HG03378 (cell line): ENCODE measurements around the gene CEL.
A peak's percentile ranks its signal among the peaks of the same experiment; 100 is the strongest.
"Not testable (repeated sequence)": the region's sequence is repeated elsewhere in the genome, so short reads cannot be mapped to it uniquely, and the experiment has no call there.

Experiments used
- ATAC-seq: cut with Tn5 transposase; IDR thresholded peaks from one replicate; pipeline ENCODE4 v1.9.1; 2021; ENCODE audit warnings: mild to moderate bottlenecking, moderate library complexity; ENCODE audit not compliant: unreplicated experiment

The CEL gene

DNA sequence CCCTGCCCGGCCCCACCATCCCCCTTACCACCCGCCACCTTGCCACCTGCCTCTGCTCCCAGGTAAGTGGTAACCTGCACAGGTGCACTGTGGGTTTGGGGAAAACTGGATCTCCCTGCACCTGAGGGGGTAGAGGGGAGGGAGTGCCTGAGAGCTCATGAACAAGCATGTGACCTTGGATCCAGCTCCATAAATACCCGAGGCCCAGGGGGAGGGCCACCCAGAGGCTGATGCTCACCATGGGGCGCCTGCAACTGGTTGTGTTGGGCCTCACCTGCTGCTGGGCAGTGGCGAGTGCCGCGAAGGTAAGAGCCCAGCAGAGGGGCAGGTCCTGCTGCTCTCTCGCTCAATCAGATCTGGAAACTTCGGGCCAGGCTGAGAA lies at the start of gene CEL:
CEL (plus strand) TSS at position 218 of the 382 bp plus-strand sequence; CDS start at position 240, 22 bp downstream.
- ATAC-seq, result not testable (repeated sequence)

DNA sequence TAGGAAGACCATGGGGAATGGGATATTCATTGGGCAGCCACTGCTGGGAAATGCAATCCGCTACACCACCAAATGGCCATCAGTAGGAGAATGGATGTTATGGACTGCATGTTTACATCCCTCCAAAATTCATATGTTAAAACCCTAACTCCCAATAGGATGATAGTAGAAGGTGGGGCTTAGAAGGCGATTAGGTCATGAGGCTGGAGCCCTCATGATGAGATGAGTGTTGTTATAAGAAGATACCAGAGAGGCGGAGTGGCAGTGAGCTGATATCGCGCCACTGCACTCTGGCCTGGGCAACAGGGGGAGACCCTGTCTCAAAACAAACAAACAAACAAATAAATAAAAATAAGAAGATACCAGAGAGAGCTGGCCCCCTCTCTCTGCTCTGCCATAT lies 47.1 kb upstream of the CEL start:
- ATAC-seq, result no peak

DNA sequence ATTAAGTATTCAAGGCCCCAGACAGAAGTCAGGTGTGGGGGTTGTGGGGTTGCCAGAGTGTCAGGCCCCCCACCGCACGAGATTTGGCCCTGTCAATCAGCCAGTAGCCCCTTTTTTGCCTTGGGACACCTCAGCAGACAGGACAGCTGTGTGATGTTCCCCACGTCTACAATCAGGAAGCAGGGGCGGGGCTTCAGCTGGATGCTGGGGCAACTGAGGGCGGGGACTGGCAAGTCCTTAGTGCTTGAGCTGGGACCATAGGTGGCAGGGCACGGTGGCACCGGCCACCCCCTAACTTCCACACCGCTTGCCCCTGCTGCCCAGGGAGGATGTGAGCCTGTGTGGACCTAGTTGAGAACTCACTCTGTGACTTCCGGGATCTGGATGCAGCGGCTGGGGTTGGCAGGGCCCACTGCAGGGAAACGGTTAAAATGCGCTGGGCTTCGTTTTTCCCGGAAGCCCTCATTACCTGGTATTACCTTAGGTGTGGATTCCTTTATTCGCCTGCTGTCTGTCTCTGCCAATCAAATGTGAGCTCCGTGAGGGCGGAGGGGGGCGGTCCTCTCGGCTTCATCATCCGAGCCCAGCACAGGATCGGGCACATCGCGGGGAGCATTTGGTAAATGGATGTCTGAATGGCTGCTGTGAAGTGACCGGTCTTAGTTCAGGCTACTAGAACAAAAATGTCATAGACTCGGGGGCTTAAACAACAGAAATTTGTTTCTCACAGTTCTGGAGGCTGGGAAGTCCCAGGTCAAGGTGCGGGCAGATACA lies 38.5 kb upstream of the CEL start:
- no peak for ATAC-seq

DNA sequence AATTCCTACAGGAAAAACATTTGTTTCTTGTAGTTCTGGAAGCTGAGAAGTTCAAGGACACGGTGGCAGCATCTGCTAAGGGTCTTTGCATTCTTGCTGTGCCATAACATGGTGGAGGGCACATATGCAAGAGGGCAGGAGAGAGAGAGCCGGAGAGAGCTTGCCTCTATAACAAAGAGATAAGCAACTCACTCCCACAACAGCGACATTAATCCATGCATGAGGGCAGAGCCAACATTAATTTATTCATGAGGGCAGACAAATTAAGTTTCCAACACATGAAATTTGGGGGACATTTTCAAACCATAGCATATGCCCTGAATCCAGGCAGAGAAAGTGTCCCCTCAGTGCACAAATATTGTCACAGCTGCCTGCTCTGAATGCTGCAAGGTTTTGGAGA lies 35.4 kb upstream of the CEL start:
- no peak for ATAC-seq

DNA sequence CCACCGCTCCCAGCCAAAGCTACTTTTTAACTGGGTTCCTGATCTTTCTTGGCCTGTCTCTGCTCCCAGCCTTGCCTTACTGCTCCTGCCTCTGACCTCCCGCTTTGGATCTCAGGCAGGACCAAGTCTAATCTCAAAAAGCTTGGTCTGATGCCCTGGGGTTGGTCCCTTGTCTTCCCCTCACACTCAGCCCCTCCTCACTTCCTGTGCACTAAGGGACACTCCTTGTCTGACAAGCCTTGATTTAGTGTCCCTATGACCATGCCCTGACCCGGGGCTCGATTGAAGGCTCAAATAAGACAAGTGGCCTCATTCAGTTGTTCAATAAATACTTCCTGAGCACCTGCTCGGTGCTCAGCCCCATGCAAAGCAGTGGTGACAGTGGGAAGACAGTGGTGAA lies 34.6 kb upstream of the CEL start:
- ATAC-seq, result no peak

DNA sequence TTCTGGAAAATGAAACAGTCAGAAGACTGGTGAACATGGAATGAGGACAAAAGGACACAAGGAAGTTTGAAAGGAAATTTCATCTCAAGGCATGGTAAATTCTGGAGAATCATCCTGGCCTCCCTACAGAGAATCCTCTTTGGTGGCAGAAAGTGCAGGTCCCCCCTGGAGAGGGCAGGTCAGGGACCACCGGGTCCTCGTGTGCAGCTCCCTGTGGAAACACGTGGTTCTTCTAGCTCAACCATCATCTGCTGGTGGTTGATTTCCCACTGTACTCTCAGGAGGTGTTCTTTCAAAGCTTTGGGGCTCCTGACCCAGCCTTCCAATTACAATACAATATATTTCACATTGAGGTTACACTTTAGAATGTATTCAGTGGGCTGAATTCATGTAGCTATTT lies 33.6 kb upstream of the CEL start:
- ATAC-seq, result no peak

DNA sequence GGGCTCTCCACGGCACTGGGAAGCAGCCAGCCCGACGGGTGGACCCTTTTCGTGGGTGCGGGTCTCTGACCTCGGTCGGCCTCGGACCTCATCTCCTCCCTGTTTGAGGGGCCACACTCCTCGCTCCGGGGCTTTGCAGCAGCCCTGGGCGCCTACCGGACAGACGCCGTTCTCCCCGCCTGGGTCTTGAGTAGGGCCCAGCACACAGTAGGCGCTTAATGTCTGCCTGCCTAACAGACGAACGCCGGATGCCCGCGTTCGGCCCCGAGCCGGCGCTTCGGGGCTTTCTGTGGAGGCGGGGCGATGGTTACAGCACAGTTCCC lies 31.8 kb upstream of the CEL start:
- ATAC-seq, result no peak

DNA sequence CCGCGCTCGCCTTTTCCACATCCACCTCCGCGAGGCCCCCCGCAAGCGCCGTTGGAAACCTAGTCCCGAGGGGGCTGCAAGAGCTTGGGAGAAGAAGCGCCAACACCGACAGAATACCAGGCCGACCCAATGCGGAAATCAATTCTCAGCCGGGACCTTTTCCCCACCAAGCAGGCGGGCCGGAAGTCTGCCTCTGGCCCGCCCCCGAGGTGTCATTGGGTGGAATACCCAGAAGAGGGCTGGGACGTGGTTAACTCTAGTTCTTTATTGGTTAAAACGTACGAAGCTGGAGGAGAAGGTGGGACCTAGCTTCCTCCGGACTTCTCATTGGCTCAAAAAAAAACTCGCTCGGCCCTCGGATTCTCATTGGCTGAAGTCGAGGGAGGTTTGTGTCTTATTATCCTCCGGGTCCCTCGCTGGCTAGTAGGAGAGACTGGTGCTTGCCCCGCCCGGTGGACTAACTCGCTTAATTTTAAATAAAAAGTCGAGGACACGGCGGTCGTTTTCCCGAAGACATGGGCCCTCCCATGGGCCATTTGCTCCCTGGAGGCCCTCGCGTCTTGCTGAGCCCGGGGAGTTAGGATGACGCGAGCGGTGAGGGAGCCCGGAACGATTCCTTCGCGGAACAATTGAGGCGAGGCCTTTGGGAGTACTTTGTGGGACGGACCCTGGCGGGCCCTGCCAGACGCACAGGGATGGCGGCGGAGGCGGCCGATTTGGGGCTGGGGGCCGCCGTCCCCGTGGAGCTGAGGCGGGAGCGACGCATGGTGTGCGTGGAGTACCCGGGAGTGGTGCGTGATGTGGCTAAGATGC lies 31.3 kb upstream of the CEL start, which contains the start of gene GTF3C5:
GTF3C5 (plus strand) TSS at position 681 of the 813 bp plus-strand sequence; CDS start at position 696, 15 bp downstream.
- peak; percentile 94 for ATAC-seq

DNA sequence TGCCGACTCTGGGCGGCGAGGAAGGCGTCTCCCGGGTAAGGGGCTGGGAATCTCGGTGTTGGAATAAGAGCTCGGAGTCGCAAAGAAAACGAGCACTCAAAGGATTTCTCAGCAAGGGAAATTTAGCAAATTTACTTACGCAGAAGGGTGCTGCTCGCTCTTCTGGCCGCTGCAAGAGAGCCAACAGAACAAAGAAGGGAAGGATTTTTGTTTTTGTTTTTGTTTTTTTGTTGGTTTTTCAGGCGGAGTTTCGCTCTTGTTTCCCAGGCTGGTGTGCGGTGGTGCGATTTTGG lies 30.7 kb upstream of the CEL start:
- ATAC-seq, result no peak

DNA sequence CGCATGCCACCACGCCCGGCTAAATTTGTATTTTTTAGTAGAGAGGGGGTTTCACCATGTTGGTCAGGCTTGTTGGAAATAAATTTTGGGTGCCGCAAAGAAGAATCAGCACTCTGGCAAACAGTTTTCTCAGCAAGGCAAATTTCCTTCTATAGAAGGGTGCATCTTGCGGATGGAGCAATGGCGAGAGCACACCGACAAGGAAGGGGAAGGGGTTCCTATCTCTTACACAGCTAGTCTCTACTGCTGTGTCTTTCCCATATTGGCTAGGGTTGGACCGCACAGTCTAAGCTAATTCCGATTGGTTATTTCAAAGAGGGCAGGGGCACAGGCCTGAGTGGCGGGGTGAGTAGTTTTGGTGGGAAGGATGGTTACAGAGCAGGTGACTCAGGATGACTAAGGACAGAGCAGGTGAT lies 30.3 kb upstream of the CEL start:
- ATAC-seq, result no peak

DNA sequence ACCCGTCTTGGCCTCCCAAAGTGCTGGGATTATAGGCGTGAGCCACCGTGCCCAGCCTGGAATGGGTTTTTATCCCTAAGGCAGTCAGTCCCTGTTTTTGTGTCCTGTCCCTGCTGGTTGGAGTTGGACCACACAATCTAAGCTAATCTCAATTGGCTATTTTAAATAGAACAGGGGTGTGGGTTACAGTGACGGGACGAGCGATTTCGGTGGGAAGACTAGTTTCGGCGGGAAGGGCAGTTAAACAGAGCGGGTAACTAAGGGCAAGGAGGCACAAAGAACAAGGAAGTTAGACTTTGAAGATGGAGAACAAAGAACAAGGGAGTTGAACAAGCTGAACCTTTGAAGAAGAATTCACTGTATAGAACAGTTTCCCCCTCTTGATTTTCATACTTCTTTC lies 29.6 kb upstream of the CEL start:
- ATAC-seq, result no peak

DNA sequence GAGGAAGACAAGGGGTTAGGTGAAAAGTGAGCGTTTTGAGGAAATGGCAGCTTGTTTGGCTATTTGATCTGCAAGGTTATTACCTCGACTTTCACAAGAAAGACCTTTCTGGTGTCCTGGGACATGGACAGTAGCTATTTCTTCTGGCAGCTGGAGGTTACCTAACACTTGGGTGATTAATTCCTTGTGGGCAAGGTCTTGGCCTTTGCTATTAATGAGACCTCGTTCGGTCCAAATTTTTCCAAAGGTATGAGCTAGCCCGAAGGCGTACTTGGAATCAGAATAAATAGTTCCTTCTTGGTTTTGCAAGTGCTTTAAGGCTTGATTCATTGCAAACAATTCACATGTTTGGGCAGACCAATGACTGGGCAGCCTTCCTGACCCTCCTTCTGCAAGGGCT lies 26.1 kb upstream of the CEL start:
- no peak for ATAC-seq

DNA sequence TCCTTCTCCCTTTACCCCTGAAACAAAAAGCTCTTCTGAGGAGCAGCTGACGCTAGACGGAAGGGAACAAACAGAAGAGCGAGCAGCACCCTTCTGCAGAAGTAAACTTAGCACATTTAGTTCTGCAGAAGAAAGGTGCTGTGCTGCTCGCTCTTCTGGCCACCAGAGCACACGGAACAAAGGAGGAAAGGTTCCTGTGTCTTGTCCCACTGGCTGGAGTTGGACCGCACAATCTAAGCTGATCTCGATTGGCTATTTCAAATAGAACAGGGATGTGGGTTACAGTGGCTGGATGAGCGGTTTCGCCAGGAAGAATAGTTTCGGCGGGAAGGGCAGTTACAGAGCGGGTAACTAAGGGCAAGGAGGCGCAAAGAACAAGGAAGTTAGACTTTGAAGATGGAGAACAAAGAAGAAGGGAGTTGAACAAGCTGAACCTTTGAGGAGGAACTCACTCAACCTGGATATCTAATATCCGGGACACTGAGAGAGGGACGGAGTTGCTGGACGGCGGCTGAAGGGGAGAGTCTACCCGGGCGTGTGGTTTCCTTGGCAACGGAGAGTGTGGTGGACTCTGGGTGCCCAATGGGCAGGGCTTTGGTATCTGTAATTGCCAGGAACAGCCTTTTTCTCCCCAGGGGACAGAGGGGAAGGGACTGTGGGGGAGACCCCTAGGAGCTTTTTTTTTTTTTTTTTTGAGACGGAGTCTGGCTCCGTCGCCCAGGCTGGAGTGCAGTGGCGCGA lies 23.8 kb upstream of the CEL start:
- ATAC-seq, result no peak

DNA sequence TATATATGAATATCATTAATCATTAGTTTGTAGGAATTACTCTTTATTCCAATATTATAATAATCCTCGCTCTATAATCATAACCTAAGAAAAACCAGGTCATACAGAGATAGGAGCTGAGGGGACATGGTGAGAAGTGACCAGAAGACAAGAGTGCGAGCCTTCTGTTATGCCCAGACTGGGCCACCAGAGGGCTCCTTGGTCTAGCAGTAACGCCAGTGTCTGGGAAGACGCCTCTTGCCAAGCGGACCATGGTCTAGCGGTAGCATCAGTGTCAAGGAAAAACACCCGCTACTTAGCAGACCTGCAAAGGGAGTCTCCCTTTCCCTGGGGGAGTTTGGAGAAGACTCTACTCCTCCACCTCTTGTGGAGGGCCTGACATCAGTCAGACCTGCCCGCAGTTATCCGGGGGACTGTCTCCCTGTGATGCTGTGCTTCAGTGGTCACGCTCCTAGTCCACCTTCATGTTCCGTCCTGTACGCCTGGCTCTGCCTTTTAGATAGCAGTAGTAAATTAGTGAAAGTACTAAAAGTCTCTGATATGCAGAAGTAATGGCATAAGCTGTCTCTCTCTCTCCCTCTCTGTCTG lies 20.8 kb upstream of the CEL start:
- ATAC-seq, result not testable (repeated sequence)

DNA sequence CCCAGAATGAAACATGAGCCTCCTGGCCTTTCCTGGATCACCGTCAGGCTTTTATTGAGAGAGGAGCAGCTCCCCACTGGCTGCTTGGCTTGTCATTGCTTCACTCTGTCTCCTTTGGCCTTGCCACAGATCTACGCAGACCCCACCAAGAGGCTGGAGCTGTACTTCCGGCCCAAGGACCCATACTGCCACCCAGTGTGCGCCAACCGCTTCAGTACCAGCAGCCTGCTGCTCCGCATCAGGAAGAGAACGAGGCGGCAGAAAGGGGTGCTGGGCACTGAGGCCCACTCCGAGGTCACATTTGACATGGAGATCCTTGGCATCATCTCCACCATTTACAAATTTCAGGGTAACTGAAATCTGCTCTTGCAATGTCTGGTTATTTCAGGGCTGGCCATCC lies 19.8 kb upstream of the CEL start:
- ATAC-seq, result no peak

DNA sequence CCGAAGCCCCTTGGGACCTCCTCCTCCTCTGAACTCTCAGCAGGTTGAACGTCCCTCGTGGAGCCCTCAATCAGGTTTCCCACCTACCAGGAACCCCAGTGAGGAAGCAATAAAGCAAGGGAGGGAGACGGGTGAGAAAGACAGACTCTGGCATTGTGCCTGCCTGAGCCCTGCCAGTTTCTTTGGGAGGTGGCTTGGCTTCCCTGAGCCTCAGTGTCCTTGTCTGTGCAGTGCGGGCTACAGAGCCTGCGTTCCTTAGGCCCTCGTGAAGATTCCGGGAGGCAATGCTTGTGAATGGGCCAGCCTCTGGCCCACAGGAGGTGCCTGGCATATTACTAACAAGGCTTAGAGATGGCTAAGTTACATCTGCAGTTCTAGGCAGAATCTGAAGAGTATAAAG lies 19.1 kb upstream of the CEL start:
- no peak for ATAC-seq

DNA sequence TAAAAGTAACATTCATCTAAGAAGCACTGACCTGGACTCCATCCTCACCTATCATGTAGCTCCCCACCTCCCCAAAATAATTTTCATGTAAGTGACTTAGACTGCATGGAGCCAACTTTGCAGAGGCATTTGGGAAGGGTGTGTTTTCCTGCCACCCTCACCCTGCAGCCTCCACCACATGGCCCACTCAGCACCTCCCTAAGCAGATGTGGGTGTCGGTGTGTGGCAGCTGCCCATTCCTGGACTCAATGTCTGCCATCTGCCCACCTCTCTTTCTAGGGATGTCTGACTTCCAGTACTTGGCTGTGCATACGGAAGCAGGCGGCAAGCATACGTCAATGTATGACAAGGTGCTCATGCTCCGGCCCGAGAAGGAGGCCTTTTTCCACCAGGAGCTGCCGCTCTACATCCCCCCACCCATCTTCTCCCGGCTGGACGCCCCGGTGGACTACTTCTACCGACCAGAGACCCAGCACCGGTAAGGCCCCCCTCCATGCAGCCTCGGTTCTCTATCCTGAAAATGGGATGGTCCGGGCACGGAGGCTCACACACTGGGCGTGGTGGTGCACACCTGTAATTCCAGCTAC lies 18.2 kb upstream of the CEL start:
- ATAC-seq, result no peak

DNA sequence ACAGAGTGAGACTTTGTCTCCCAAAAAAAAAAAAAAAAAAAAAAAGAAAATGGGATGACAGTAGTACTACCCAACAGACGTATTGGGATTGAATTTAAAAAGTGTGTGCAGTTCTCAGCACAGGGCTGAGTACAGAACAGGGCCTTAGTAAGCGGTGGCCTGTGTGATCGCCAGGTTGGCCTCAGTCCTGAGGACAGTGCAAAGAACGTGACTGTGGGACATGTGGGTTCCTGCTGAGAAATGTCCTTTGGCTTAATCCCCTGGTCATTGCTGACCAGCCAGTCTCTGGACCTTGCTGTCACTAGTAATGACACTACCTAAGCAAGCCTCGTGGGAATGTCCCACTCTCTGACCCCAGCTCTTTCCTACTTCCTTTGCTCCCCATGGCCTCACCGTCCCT lies 17.7 kb upstream of the CEL start:
- no peak for ATAC-seq

DNA sequence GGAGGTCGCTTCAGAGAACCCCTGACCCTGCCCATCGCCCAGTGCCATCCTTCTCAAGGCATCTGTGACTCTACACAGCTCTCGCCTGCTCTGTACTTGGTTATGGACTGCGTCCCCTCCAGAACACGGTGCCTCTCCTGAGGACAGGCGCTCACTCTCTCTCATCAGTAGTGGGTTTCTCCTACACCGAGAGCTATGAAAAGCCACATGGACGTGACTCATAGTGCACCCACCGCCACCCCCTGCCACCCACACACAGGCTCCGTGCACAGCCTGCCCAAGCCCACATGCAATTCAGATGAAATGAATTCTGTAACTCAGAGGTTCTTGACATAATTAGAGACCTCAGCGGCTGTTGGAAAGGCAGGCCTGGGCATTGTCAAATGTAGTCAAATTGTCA lies 17.1 kb upstream of the CEL start:
- ATAC-seq, result no peak

DNA sequence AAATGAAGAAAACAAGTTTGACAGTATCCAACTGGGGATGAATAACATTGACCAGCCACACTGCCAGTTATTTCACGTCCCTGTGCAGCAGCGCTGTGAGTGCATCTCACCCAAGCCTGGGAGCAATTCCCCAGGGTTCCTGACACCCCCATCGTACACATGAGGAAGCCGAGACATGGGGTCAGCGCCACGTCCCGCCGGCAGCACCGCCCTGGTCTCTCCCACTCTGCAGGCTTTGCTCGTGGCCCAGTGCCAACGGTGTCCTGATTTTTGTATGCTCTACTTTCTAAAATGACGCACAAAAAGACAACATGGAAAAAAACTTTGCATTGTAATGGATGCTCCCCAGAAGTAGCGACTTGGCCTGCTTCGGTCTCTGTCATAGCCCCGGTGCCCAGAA lies 16.6 kb upstream of the CEL start:
- no peak for ATAC-seq

DNA sequence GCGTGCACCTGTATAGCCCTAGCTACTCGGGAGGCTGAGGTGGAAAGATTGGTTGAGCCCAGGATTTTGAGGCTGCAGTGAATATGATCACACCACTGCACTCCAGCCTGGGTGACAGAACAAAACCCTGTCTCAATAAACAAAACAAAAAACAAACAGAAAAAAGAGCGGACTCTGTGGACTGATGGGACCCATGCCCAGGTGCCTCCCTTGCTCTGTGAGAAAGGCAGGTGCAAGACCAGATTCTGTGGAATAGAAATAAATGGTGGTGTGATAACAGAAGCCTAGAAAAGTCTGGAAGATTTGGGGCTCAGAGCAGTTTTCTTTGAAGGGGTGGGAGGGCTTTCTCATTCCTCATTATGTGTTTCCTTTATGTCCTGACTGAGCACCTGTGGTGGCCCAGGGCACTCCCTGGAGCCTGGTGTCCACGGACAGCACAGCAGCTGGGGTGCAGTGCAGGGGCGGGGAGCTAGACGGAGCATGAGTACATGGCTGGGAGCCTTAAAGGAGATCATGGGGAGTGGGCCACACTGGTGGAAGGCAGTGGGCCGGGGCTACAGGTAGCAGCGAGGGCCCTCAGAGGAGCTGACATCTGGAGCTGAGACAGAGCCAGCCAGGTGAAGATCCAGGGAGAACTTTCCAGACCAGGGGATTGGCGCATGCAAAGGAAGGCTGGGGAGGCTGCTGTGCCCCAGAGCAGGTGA lies 15.4 kb upstream of the CEL start:
- ATAC-seq, result no peak
